Mesenchymal stem cell (in vitro differentiated cells and primary cell): ENCODE results near the gene TBX10.
"Not testable (repeated sequence)": the region's sequence is repeated elsewhere in the genome, so short reads cannot be mapped to it uniquely, and the experiment has no call there.

Source experiments
- DNase-seq: peaks from one replicate; pipeline ENCODE4 v3.0.0-alpha.2; 2013
- H2AFZ ChIP-seq: one replicate; pipeline ENCODE4 v1.6.1; 2013; ENCODE audit warnings: low read depth, mild to moderate bottlenecking, control low read depth, inconsistent platforms, low read length, moderate library complexity
- H2AK5ac ChIP-seq: 2 replicates; pipeline ENCODE4 v1.6.1; 2013; ENCODE audit warnings: low read length, moderate library complexity, mild to moderate bottlenecking, inconsistent platforms; ENCODE audit not compliant: severe bottlenecking
- H2BK120ac ChIP-seq: one replicate; pipeline ENCODE4 v1.6.1; 2013; ENCODE audit warnings: low read depth, mild to moderate bottlenecking, inconsistent platforms, low read length, moderate library complexity
- H2BK12ac ChIP-seq, 2 experiments: one replicate each; pipeline ENCODE4 v1.6.1; 2013; ENCODE audit warnings: inconsistent platforms in 2 of 2, low read length in 2 of 2, mild to moderate bottlenecking in 2 of 2, moderate library complexity in 2 of 2, control low read depth in 1 of 2
- H2BK15ac ChIP-seq: one replicate; pipeline ENCODE4 v1.6.1; 2013; ENCODE audit warnings: mild to moderate bottlenecking, low read depth, inconsistent platforms; ENCODE audit not compliant: poor library complexity, severe bottlenecking
- H2BK5ac ChIP-seq: 2 replicates; pipeline ENCODE4 v1.6.1; 2013; ENCODE audit warnings: low read depth, mild to moderate bottlenecking, low read length, control low read depth, inconsistent platforms; ENCODE audit not compliant: poor library complexity, severe bottlenecking
- H3K14ac ChIP-seq, 2 experiments: one replicate each; pipeline ENCODE4 v1.6.1; 2013; ENCODE audit warnings: inconsistent platforms in 2 of 2, low read length in 2 of 2, control low read depth in 1 of 2, mild to moderate bottlenecking in 1 of 2, moderate library complexity in 1 of 2
- H3K18ac ChIP-seq, 2 experiments: one replicate each; pipeline ENCODE4 v1.6.1; 2013; ENCODE audit warnings: inconsistent platforms in 2 of 2, low read length in 2 of 2, control low read depth in 1 of 2, low read depth in 1 of 2, mild to moderate bottlenecking in 1 of 2
- H3K23ac ChIP-seq, 2 experiments: one replicate each; pipeline ENCODE4 v1.6.1; 2013; ENCODE audit warnings: inconsistent platforms in 2 of 2, low read length in 2 of 2, mild to moderate bottlenecking in 2 of 2, moderate library complexity in 2 of 2, control low read depth in 1 of 2
- H3K27ac ChIP-seq: 2 replicates; pipeline ENCODE4 v1.5.1; 2013; ENCODE audit warnings: mild to moderate bottlenecking, moderate library complexity, low read length, control low read depth, inconsistent platforms; ENCODE audit not compliant: poor library complexity, severe bottlenecking
- H3K27me3 ChIP-seq, 2 experiments: 2 replicates each; pipeline versions ENCODE4 v1.6.1 to v1.7.0; 2013; ENCODE audit warnings: low read length in 2 of 2, mild to moderate bottlenecking in 2 of 2, moderate library complexity in 2 of 2, control low read depth in 1 of 2, inconsistent platforms in 1 of 2; ENCODE audit not compliant: control insufficient read depth in 1 of 2, insufficient read depth in 1 of 2
- H3K36me3 ChIP-seq, 2 experiments: 2 replicates each; pipeline versions ENCODE4 v1.6.1 to v1.7.0; 2013; ENCODE audit warnings: low read length in 2 of 2, control low read depth in 1 of 2, inconsistent platforms in 1 of 2, low read depth in 1 of 2, mild to moderate bottlenecking in 1 of 2; ENCODE audit not compliant: insufficient read depth in 2 of 2, control insufficient read depth in 1 of 2
- H3K4ac ChIP-seq, 2 experiments: one replicate each; pipeline ENCODE4 v1.6.1; 2013; ENCODE audit warnings: inconsistent platforms in 2 of 2, low read length in 2 of 2, mild to moderate bottlenecking in 2 of 2, moderate library complexity in 2 of 2, control low read depth in 1 of 2, low read depth in 1 of 2
- H3K4me1 ChIP-seq: 2 replicates; pipeline ENCODE4 v1.6.1; 2013; ENCODE audit warnings: low read depth, low read length, control low read depth; ENCODE audit not compliant: control insufficient read depth, insufficient read depth
- H3K4me2 ChIP-seq: 2 replicates; pipeline ENCODE4 v1.6.1; 2013; ENCODE audit warnings: low read length, mild to moderate bottlenecking, inconsistent platforms; ENCODE audit not compliant: poor library complexity, severe bottlenecking
- H3K4me3 ChIP-seq, 2 experiments: 2 replicates each; pipeline versions ENCODE4 v1.5.1 to v1.7.0; 2013; ENCODE audit warnings: low read length in 2 of 2, mild to moderate bottlenecking in 2 of 2, control low read depth in 1 of 2, low read depth in 1 of 2; ENCODE audit not compliant: insufficient read depth in 1 of 2
- H3K79me1 ChIP-seq: replicated peaks from 2 replicates; pipeline ENCODE4 v1.6.1; 2013; ENCODE audit warnings: mild to moderate bottlenecking, control low read depth, low read length, inconsistent platforms; ENCODE audit not compliant: poor library complexity, severe bottlenecking
- H3K9ac ChIP-seq: 2 replicates; pipeline ENCODE4 v1.7.0; 2013; ENCODE audit warnings: mild to moderate bottlenecking, low read length, moderate library complexity
- H3K9me3 ChIP-seq: 2 replicates; pipeline ENCODE4 v1.7.0; 2013; ENCODE audit warnings: mild to moderate bottlenecking, low read length; ENCODE audit not compliant: control insufficient read depth
- H4K8ac ChIP-seq: one replicate; pipeline ENCODE4 v1.6.1; 2013; ENCODE audit warnings: inconsistent platforms, mild to moderate bottlenecking, low read length, moderate library complexity
- H4K91ac ChIP-seq: one replicate; pipeline ENCODE4 v1.6.1; 2013; ENCODE audit warnings: mild to moderate bottlenecking, low read length, inconsistent platforms
- WGBS: methylation state at CpG from one replicate; pipeline ENCODE4 v1.1.7; 2013; ENCODE audit warnings: mixed read lengths; 5-methylcytosine and 5-hydroxymethylcytosine counted together

Gene TBX10

GRCh38 chr11:67600324-67601029 is 39.1 kb downstream of the TBX10 start:
- WGBS, result 61% methylated on average over 7 of the region's 7 CpGs
- H2AFZ ChIP-seq, result no peak overlapping the region
- no peak overlapping the region for H2BK12ac ChIP-seq
- H2BK15ac ChIP-seq, result no peak overlapping the region
- H4K91ac ChIP-seq, result no peak overlapping the region
- H3K27me3 ChIP-seq, result peaks cover 12 to 23% of the 10 kb centered on the region in 2 experiments
- peaks cover 7% of the 10 kb centered on the region for H3K9me3 ChIP-seq
- no peak overlapping the region for H3K18ac ChIP-seq
- no peak for DNase-seq
- H2AK5ac ChIP-seq, result no peak overlapping the region
- no peak overlapping the region for H3K9ac ChIP-seq
- no peak overlapping the region for H2BK120ac ChIP-seq
- H3K27ac ChIP-seq, result no peak overlapping the region
- H3K4ac ChIP-seq, result no peak overlapping the region
- no peaks in the 10 kb centered on the region for H3K36me3 ChIP-seq
- no peaks in the 10 kb centered on the region for H3K79me1 ChIP-seq
- H3K4me3 ChIP-seq, result no peak overlapping the region
- no peak overlapping the region for H3K4me2 ChIP-seq
- no peak overlapping the region for H3K14ac ChIP-seq
- H3K4me1 ChIP-seq, result no peaks in the 10 kb centered on the region
- H3K23ac ChIP-seq, result no peak overlapping the region
- no peak overlapping the region for H2BK5ac ChIP-seq
- no peak overlapping the region for H4K8ac ChIP-seq

DNA sequence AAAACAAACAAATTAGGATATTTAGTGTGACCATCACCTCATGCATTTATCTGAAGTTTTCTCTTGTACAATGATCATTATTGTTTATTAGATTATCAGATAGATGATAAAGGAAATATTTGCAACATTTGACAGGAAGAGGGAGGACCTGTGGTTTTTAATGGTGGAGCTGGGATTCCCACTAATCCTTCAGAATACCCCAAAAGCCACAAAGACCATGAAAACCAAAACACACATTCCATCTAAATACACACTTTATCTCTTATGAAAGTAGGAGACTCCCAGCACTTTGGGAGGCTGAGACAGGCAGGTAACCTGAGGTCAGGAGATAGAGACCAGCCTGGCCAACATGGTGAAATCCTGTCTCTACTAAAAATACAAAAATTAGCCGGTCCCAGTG is 40.4 kb downstream of the TBX10 start:
- H3K4me2 ChIP-seq, result no peak overlapping the region
- H3K27ac ChIP-seq, result no peak overlapping the region
- WGBS, result 27% methylated on average over 1 of the region's 1 CpG
- no peaks in the 10 kb centered on the region for H3K79me1 ChIP-seq
- H3K27me3 ChIP-seq, result peaks cover 12 to 23% of the 10 kb centered on the region in 2 experiments
- H2AK5ac ChIP-seq, result no peak overlapping the region
- no peak overlapping the region for H2BK5ac ChIP-seq
- H2BK12ac ChIP-seq, result no peak overlapping the region
- H3K4me3 ChIP-seq, result no peak overlapping the region
- H4K91ac ChIP-seq, result no peak overlapping the region
- no peak overlapping the region for H3K14ac ChIP-seq
- DNase-seq, result no peak
- H2BK120ac ChIP-seq, result no peak overlapping the region
- H3K36me3 ChIP-seq, result no peaks in the 10 kb centered on the region
- no peak overlapping the region for H2AFZ ChIP-seq
- H3K23ac ChIP-seq, result no peak overlapping the region
- H2BK15ac ChIP-seq, result no peak overlapping the region
- H3K18ac ChIP-seq, result no peak overlapping the region
- no peaks in the 10 kb centered on the region for H3K4me1 ChIP-seq
- H3K9ac ChIP-seq, result no peak overlapping the region
- peaks cover 7% of the 10 kb centered on the region for H3K9me3 ChIP-seq
- no peak overlapping the region for H4K8ac ChIP-seq
- no peak overlapping the region for H3K4ac ChIP-seq

- H3K9ac ChIP-seq, H3K4ac ChIP-seq, H3K4me3 ChIP-seq, H3K36me3 ChIP-seq, H2AFZ ChIP-seq, H2BK12ac ChIP-seq, H3K14ac ChIP-seq, H2BK120ac ChIP-seq, H3K4me1 ChIP-seq, H3K79me1 ChIP-seq, H2AK5ac ChIP-seq, H3K23ac ChIP-seq, H4K8ac ChIP-seq, H2BK5ac ChIP-seq, H3K9me3 ChIP-seq, H3K4me2 ChIP-seq, H4K91ac ChIP-seq, H3K27ac ChIP-seq, H3K18ac ChIP-seq, DNase-seq, H2BK15ac ChIP-seq: not testable (repeated sequence)
- WGBS, result 96% methylated on average over 23 of the region's 26 CpGs
- peaks cover 12 to 33% of the 10 kb centered on the region in 2 experiments for H3K27me3 ChIP-seq
Measured at GRCh38 chr11:67597963-67598362, 41.6 kb downstream of the TBX10 start.

- not testable (repeated sequence) for H3K27ac ChIP-seq, H4K91ac ChIP-seq, H3K4ac ChIP-seq, H3K23ac ChIP-seq, H2AFZ ChIP-seq, H4K8ac ChIP-seq, H3K4me1 ChIP-seq, H3K4me3 ChIP-seq, H2BK12ac ChIP-seq, H2AK5ac ChIP-seq, DNase-seq, H2BK120ac ChIP-seq, H3K9ac ChIP-seq, H3K36me3 ChIP-seq, H2BK15ac ChIP-seq, H3K14ac ChIP-seq, H3K79me1 ChIP-seq, H3K18ac ChIP-seq, H3K4me2 ChIP-seq, H3K9me3 ChIP-seq, H2BK5ac ChIP-seq
- H3K27me3 ChIP-seq, result peaks cover 12 to 33% of the 10 kb centered on the region in 2 experiments
- no CpG with 5 or more reads among the region's 3 CpGs for WGBS
Measured at GRCh38 chr11:67597458-67597857, 42.1 kb downstream of the TBX10 start.
